Suprapubic skin (tissue), 4 donors: ENCODE data around the gene TUBA3C. TPM values are rescaled to one million over a fixed set of nuclear protein-coding genes. Genes with fewer than 3 reads are reported as not detected.

ENCODE experiments used
- DNase-seq, 2 donors: peaks; one replicate each; pipeline ENCODE4 v3.0.0-alpha.2; 2019; ENCODE audit warnings: low spot score in 2 of 2
- H3K27ac ChIP-seq: fragments of 200-600 bp; sonication (generic); one replicate; pipeline ENCODE4 v1.5.1; 2019
- H3K27me3 ChIP-seq: fragments of 200-600 bp; sonication (generic); one replicate; pipeline ENCODE4 v1.5.1; 2019
- H3K36me3 ChIP-seq: fragments of 200-600 bp; sonication (generic); one replicate; pipeline ENCODE4 v1.5.1; 2019
- H3K4me1 ChIP-seq: fragments of 200-600 bp; sonication (generic); one replicate; pipeline ENCODE4 v1.5.1; 2019
- H3K4me3 ChIP-seq: fragments of 200-600 bp; sonication (generic); one replicate; pipeline ENCODE4 v1.5.1; 2019; ENCODE audit warnings: mild to moderate bottlenecking
- H3K9me3 ChIP-seq: fragments of 200-600 bp; sonication (generic); one replicate; pipeline ENCODE4 v1.5.1; 2019
- EP300 ChIP-seq: sonication (generic); formaldehyde crosslinking; IDR thresholded peaks from one replicate; pipeline ENCODE4 v1.6.1; 2017; ENCODE audit warnings: antibody characterized with exemption
- POLR2A ChIP-seq, 2 donors: fragments of 450-650 bp; IDR thresholded peaks; one replicate each; pipeline ENCODE4 v1.6.1; 2017; ENCODE audit warnings: antibody characterized with exemption in 2 of 2, mild to moderate bottlenecking in 2 of 2, moderate library complexity in 2 of 2
- POLR2AphosphoS5 ChIP-seq, 3 donors: sonication (generic); formaldehyde crosslinking; IDR thresholded peaks; one replicate each; pipeline ENCODE4 v1.6.1; 2017; ENCODE audit warnings: antibody characterized with exemption in 3 of 3
- WGBS: methylation state at CpG from one replicate; pipeline ENCODE4 v1.1.5; 2018; 5-methylcytosine and 5-hydroxymethylcytosine counted together
- total RNA-seq, 4 donors: library from RNA; depleted of rRNA; stranded (reverse); fragments of >200 nt; gene quantifications; one replicate each; pipeline ENCODE4 v1.1.0, GENCODE V29; 2016
- TF ChIP-seq, protein P1 (sequence below), 2 donors: fragments of 200-600 bp in 1 of 2; fragments of 450-650 bp in 1 of 2; sonication (generic) in 1 of 2; IDR thresholded peaks; one replicate each; pipeline ENCODE4 v1.5.1; 2016 to 2019; ENCODE audit warnings: antibody characterized with exemption in 2 of 2, mild to moderate bottlenecking in 1 of 2, moderate library complexity in 1 of 2

The TUBA3C gene
- total RNA-seq, 4 donors from 2014 or later: not detected

DNA sequence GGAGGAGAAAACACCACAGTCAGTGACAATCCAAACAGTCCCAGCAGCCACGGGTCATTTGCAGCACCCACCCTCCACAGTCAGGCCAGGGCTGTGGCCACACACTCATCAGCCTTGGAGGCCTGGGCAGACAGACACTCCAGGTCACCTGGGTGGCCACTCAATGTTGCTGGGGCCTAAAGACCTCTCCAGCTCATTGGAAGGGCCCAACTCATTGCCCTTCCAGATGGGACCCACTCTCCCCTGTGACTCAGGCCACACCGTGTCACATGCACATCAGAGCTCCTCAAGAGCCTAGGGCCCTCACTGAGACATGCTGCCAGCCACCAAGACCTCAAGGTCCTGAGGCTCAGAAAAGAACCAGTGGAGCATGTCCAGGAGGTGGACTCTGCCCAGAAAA lies 22.4 kb downstream of the TUBA3C start:
- H3K9me3 ChIP-seq: peaks cover 6% of the 10 kb centered on the region
- H3K4me1 ChIP-seq: no peaks in the 10 kb centered on the region
- H3K4me3 ChIP-seq: no peak overlapping the region
- DNase-seq: no peak
- H3K36me3 ChIP-seq: no peaks in the 10 kb centered on the region
- TF ChIP-seq POLR2AphosphoS5 (IDR thresholded peaks at IDR 0.05) (no peak), POLR2A (IDR thresholded peaks at IDR 0.05) (no peak), EP300 (no peak)
- TF ChIP-seq, protein P1, sequence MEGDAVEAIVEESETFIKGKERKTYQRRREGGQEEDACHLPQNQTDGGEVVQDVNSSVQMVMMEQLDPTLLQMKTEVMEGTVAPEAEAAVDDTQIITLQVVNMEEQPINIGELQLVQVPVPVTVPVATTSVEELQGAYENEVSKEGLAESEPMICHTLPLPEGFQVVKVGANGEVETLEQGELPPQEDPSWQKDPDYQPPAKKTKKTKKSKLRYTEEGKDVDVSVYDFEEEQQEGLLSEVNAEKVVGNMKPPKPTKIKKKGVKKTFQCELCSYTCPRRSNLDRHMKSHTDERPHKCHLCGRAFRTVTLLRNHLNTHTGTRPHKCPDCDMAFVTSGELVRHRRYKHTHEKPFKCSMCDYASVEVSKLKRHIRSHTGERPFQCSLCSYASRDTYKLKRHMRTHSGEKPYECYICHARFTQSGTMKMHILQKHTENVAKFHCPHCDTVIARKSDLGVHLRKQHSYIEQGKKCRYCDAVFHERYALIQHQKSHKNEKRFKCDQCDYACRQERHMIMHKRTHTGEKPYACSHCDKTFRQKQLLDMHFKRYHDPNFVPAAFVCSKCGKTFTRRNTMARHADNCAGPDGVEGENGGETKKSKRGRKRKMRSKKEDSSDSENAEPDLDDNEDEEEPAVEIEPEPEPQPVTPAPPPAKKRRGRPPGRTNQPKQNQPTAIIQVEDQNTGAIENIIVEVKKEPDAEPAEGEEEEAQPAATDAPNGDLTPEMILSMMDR (IDR thresholded peaks at IDR 0.05): no peak
- no peak overlapping the region for H3K27ac ChIP-seq
- WGBS: 67% methylated on average over 1 of the region's 2 CpGs
- no peaks in the 10 kb centered on the region for H3K27me3 ChIP-seq

DNA sequence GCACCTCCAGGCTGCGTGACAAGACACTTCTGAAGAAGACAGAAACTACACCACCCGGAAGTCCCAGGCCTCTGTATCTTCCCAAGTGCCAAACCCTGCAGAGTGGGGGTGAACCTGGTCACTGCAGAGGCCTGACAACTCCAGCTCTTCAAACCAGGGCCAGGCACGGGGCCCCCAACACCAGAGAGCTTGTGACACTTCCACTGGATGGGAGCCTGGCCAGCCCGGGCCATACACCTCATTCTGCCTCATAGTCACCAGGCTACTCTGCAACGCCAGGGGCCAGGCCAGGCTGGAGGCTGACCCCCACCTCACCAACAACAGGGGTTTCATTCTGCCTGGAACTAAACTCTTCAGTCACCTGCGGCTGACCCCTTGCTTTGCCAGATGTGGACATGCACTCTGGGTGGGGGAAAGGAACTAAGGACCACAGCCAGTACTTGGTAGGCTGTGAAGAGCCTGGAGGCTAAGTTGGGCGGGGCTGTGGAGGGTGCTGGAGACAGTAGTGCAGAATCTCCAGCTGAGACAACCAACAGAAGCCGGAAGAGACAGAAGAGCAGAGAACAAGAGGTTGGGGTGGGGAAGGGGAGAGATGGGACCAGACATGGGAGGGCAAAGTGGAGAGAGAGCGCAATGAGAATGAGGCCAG lies 23.0 kb downstream of the TUBA3C start:
- H3K4me1 ChIP-seq: no peaks in the 10 kb centered on the region
- no peak for DNase-seq
- no peaks in the 10 kb centered on the region for H3K27me3 ChIP-seq
- H3K4me3 ChIP-seq: no peak overlapping the region
- no peak overlapping the region for H3K27ac ChIP-seq
- 83% methylated on average over 5 of the region's 9 CpGs for WGBS
- no peak for TF ChIP-seq POLR2AphosphoS5 (IDR thresholded peaks at IDR 0.05)
- peaks cover 6% of the 10 kb centered on the region for H3K9me3 ChIP-seq
- H3K36me3 ChIP-seq: no peaks in the 10 kb centered on the region

DNA sequence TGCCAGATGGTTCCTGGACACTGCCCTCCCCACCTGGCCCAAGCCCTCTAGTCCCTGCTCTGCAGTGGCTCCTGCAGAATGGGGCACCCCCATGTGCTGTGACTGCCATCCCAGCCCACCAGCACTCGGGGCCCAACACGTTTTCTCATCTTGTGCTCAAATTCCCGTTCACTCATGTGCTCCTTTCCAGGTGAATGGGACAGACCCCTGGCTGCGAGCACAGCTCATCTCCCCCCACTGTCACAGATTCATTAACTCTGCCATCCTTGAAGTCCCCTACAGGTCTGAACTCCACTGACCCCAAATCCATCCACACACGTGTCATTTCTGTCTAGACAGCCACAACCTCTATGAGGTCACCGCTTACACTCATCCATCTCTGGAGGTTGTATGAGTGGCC lies 23.6 kb downstream of the TUBA3C start:
- Histone ChIP-seq H3K27me3 (no peaks in the 10 kb centered on the region), H3K4me3 (no peak overlapping the region), H3K9me3 (peaks cover under 1% of the 10 kb centered on the region), H3K36me3 (no peaks in the 10 kb centered on the region), H3K27ac (no peak overlapping the region), H3K4me1 (no peaks in the 10 kb centered on the region)
- TF ChIP-seq EP300 (no peak), POLR2AphosphoS5 (IDR thresholded peaks at IDR 0.05) (no peak), POLR2A (IDR thresholded peaks at IDR 0.05) (no peak)
- TF ChIP-seq, protein P1 (IDR thresholded peaks at IDR 0.05): no peak
- DNase-seq: no peak
- WGBS: 77% methylated on average over 5 of the region's 6 CpGs

GRCh38 chr13:19157461-19157860 lies 24.2 kb downstream of the TUBA3C start:
- H3K27me3 ChIP-seq: no peaks in the 10 kb centered on the region
- H3K36me3 ChIP-seq: no peaks in the 10 kb centered on the region
- no peaks in the 10 kb centered on the region for H3K4me1 ChIP-seq
- no CpG with 5 or more reads among the region's 2 CpGs for WGBS
- TF ChIP-seq EP300: no peak
- no peak for TF ChIP-seq POLR2AphosphoS5 (IDR thresholded peaks at IDR 0.05)
- TF ChIP-seq POLR2A (IDR thresholded peaks at IDR 0.05): no peak
- TF ChIP-seq, protein P1 (IDR thresholded peaks at IDR 0.05): no peak
- DNase-seq: no peak
- no peaks in the 10 kb centered on the region for H3K9me3 ChIP-seq
- H3K27ac ChIP-seq: no peak overlapping the region
- H3K4me3 ChIP-seq: no peak overlapping the region

- no peaks in the 10 kb centered on the region for H3K9me3 ChIP-seq
- 74% methylated on average over 7 of the region's 14 CpGs for WGBS
- DNase-seq: no peak
Observed at GRCh38 chr13:19156013-19156825, 25.4 kb downstream of the TUBA3C start.

More at GRCh38 chr13:19156013-19156825, 25.4 kb downstream of the TUBA3C start:
- TF ChIP-seq POLR2AphosphoS5 (IDR thresholded peaks at IDR 0.05) (no peak), EP300 (no peak), POLR2A (IDR thresholded peaks at IDR 0.05) (no peak)
- TF ChIP-seq, protein P1 (IDR thresholded peaks at IDR 0.05): no peak
- Histone ChIP-seq H3K27ac (no peak overlapping the region), H3K27me3 (no peaks in the 10 kb centered on the region), H3K36me3 (no peaks in the 10 kb centered on the region), H3K4me3 (no peak overlapping the region), H3K4me1 (no peaks in the 10 kb centered on the region)
